HepG2 (cell line): ENCODE data around the gene RSL1D1. TPM values are rescaled to one million over a fixed set of nuclear protein-coding genes. Genes with fewer than 3 reads are reported as not detected.

Source experiments
- HDAC1 ChIP-seq: sonication (generic); formaldehyde crosslinking; IDR thresholded peaks from 2 replicates; pipeline ENCODE4 v1.5.1; 2020; ENCODE audit warnings: mild to moderate bottlenecking, missing genetic modification reagents
- HIC2 ChIP-seq: sonication (generic); formaldehyde crosslinking; IDR thresholded peaks from 2 replicates; pipeline ENCODE4 v1.9.0; 2022; ENCODE audit warnings: low read depth, missing genetic modification reagents
- MBNL3 ChIP-seq: fragments of 250-450 bp; sonication (Bioruptor Pico); conservative IDR thresholded peaks from 2 replicates; pipeline ENCODE4 v1.8.0; 2022; ENCODE audit warnings: mild to moderate bottlenecking, inconsistent platforms
- POLR2G ChIP-seq: fragments of 200-400 bp; formaldehyde crosslinking; IDR thresholded peaks from 2 replicates; pipeline ENCODE4 v1.6.1; 2018; ENCODE audit warnings: mild to moderate bottlenecking, low read depth, low read length, moderate library complexity
- RCOR2 ChIP-seq: IDR thresholded peaks from 2 replicates; pipeline ENCODE4 v1.6.1; 2016; ENCODE audit warnings: missing biosample characterization, missing genetic modification reagents
- ZBTB46 ChIP-seq: sonication (generic); formaldehyde crosslinking; IDR thresholded peaks from 2 replicates; pipeline ENCODE4 v1.4.0; 2020; ENCODE audit warnings: mild to moderate bottlenecking, missing genetic modification reagents, borderline replicate concordance
- ZNF616 ChIP-seq: sonication (generic); formaldehyde crosslinking; IDR thresholded peaks from 2 replicates; pipeline ENCODE4 v1.5.0; 2020; ENCODE audit warnings: low read depth, mild to moderate bottlenecking, missing genetic modification reagents
- ZNF775 ChIP-seq: sonication (generic); formaldehyde crosslinking; IDR thresholded peaks from 2 replicates; pipeline ENCODE4 v1.4.0; 2020; ENCODE audit warnings: missing genetic modification reagents, mild to moderate bottlenecking, moderate library complexity, borderline replicate concordance
- polyA plus RNA-seq, 8 experiments: library from polyadenylated mRNA; depleted of rRNA in 3 of 8; stranded (reverse) in 7 of 8; unstranded in 1 of 8; fragments of >200 nt; fragmentation: Illumina TruSeq in 4 of 8; extraction: Trizol in 4 of 8; gene quantifications; 2 replicates each; pipeline versions ENCODE4 v1.2.1 to v1.2.3, GENCODE V29; 2011 to 2016; ENCODE audit warnings: low read depth in 4 of 8, missing spikeins in 1 of 8, mixed read lengths in 1 of 8; ENCODE audit not compliant: insufficient read depth in 1 of 8
- total RNA-seq, 5 experiments: library from RNA; depleted of rRNA; stranded (reverse); fragments of >200 nt; fragmentation: Illumina TruSeq; extraction: Trizol; gene quantifications; 2 replicates each; pipeline ENCODE4 v1.2.3, GENCODE V29; 2016; ENCODE audit warnings: low read depth in 1 of 5
- TF ChIP-seq, protein P1 (sequence below): IDR thresholded peaks from 2 replicates; pipeline ENCODE4 v1.6.1; 2012; ENCODE audit warnings: low read length, improper control_type of control experiment
- TF ChIP-seq, protein P2 (sequence below): IDR thresholded peaks from 2 replicates; pipeline ENCODE4 v1.6.1; 2016; ENCODE audit warnings: low read depth, control low read depth
- TF ChIP-seq, protein P3 (sequence below): sonication (generic); formaldehyde crosslinking; conservative IDR thresholded peaks from 2 replicates; pipeline ENCODE4 v1.8.0; 2022; ENCODE audit warnings: missing genetic modification reagents
- TF ChIP-seq, protein P4 (sequence below): sonication (generic); formaldehyde crosslinking; IDR thresholded peaks from 2 replicates; pipeline ENCODE4 v1.5.1; 2020; ENCODE audit warnings: mild to moderate bottlenecking, missing genetic modification reagents, moderate library complexity
- TF ChIP-seq, protein P5 (sequence below): sonication (generic); formaldehyde crosslinking; IDR thresholded peaks from 2 replicates; pipeline ENCODE4 v1.4.0; 2020; ENCODE audit warnings: missing genetic modification reagents

The RSL1D1 gene
- total and polyA plus RNA-seq, 2 of the 13 experiments (the other 11 are each of a cell fraction or from before 2014, with no cell fraction given): 187 to 343 TPM

- TF ChIP-seq, protein P1, sequence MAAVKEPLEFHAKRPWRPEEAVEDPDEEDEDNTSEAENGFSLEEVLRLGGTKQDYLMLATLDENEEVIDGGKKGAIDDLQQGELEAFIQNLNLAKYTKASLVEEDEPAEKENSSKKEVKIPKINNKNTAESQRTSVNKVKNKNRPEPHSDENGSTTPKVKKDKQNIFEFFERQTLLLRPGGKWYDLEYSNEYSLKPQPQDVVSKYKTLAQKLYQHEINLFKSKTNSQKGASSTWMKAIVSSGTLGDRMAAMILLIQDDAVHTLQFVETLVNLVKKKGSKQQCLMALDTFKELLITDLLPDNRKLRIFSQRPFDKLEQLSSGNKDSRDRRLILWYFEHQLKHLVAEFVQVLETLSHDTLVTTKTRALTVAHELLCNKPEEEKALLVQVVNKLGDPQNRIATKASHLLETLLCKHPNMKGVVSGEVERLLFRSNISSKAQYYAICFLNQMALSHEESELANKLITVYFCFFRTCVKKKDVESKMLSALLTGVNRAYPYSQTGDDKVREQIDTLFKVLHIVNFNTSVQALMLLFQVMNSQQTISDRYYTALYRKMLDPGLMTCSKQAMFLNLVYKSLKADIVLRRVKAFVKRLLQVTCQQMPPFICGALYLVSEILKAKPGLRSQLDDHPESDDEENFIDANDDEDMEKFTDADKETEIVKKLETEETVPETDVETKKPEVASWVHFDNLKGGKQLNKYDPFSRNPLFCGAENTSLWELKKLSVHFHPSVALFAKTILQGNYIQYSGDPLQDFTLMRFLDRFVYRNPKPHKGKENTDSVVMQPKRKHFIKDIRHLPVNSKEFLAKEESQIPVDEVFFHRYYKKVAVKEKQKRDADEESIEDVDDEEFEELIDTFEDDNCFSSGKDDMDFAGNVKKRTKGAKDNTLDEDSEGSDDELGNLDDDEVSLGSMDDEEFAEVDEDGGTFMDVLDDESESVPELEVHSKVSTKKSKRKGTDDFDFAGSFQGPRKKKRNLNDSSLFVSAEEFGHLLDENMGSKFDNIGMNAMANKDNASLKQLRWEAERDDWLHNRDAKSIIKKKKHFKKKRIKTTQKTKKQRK: no peak
- no peak for TF ChIP-seq ZNF775
- TF ChIP-seq, protein P2, sequence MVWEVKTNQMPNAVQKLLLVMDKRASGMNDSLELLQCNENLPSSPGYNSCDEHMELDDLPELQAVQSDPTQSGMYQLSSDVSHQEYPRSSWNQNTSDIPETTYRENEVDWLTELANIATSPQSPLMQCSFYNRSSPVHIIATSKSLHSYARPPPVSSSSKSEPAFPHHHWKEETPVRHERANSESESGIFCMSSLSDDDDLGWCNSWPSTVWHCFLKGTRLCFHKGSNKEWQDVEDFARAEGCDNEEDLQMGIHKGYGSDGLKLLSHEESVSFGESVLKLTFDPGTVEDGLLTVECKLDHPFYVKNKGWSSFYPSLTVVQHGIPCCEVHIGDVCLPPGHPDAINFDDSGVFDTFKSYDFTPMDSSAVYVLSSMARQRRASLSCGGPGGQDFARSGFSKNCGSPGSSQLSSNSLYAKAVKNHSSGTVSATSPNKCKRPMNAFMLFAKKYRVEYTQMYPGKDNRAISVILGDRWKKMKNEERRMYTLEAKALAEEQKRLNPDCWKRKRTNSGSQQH (CRISPR knock-in tag): no peak
- TF ChIP-seq, protein P3, sequence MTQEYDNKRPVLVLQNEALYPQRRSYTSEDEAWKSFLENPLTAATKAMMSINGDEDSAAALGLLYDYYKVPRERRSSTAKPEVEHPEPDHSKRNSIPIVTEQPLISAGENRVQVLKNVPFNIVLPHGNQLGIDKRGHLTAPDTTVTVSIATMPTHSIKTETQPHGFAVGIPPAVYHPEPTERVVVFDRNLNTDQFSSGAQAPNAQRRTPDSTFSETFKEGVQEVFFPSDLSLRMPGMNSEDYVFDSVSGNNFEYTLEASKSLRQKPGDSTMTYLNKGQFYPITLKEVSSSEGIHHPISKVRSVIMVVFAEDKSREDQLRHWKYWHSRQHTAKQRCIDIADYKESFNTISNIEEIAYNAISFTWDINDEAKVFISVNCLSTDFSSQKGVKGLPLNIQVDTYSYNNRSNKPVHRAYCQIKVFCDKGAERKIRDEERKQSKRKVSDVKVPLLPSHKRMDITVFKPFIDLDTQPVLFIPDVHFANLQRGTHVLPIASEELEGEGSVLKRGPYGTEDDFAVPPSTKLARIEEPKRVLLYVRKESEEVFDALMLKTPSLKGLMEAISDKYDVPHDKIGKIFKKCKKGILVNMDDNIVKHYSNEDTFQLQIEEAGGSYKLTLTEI (CRISPR knock-in tag): no peak
- 0 out of 2 replicates have a peak, but pooled peaks have one; percentile 23 for TF ChIP-seq HIC2 (CRISPR knock-in tag)
- TF ChIP-seq POLR2G: peak; percentile 28; the same call in 1 of the 2 replicates
- TF ChIP-seq, protein P4, sequence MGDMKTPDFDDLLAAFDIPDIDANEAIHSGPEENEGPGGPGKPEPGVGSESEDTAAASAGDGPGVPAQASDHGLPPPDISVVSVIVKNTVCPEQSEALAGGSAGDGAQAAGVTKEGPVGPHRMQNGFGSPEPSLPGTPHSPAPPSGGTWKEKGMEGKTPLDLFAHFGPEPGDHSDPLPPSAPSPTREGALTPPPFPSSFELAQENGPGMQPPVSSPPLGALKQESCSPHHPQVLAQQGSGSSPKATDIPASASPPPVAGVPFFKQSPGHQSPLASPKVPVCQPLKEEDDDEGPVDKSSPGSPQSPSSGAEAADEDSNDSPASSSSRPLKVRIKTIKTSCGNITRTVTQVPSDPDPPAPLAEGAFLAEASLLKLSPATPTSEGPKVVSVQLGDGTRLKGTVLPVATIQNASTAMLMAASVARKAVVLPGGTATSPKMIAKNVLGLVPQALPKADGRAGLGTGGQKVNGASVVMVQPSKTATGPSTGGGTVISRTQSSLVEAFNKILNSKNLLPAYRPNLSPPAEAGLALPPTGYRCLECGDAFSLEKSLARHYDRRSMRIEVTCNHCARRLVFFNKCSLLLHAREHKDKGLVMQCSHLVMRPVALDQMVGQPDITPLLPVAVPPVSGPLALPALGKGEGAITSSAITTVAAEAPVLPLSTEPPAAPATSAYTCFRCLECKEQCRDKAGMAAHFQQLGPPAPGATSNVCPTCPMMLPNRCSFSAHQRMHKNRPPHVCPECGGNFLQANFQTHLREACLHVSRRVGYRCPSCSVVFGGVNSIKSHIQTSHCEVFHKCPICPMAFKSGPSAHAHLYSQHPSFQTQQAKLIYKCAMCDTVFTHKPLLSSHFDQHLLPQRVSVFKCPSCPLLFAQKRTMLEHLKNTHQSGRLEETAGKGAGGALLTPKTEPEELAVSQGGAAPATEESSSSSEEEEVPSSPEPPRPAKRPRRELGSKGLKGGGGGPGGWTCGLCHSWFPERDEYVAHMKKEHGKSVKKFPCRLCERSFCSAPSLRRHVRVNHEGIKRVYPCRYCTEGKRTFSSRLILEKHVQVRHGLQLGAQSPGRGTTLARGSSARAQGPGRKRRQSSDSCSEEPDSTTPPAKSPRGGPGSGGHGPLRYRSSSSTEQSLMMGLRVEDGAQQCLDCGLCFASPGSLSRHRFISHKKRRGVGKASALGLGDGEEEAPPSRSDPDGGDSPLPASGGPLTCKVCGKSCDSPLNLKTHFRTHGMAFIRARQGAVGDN: peak; percentile 25; the same call in 1 of the 2 replicates
- no peak for TF ChIP-seq HDAC1 (CRISPR knock-in tag)
- no peak for TF ChIP-seq MBNL3 (CRISPR knock-in tag)
- TF ChIP-seq, protein P5, sequence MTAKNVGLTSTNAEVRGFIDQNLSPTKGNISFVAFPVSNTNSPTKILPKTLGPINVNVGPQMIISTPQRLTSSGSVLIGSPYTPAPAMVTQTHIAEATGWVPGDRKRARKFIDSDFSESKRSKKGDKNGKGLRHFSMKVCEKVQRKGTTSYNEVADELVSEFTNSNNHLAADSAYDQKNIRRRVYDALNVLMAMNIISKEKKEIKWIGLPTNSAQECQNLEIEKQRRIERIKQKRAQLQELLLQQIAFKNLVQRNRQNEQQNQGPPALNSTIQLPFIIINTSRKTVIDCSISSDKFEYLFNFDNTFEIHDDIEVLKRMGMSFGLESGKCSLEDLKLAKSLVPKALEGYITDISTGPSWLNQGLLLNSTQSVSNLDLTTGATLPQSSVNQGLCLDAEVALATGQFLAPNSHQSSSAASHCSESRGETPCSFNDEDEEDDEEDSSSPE (CRISPR knock-in tag): no peak
- TF ChIP-seq RCOR2 (CRISPR knock-in tag): no peak
- no peak for TF ChIP-seq ZNF616 (CRISPR knock-in tag)
- TF ChIP-seq ZBTB46: no peak
Measured at GRCh38 chr16:11835309-11835708, 16.0 kb downstream of the RSL1D1 start (continued).
